AG20443 (cell line): Measurements from ENCODE around the gene BAZ2B.
"Not testable (repeated sequence)": the region's sequence is repeated elsewhere in the genome, so short reads cannot be mapped to it uniquely, and the experiment has no call there.

Experiments
- DNase-seq: peaks from one replicate; pipeline ENCODE4 v3.0.0; 2012; ENCODE audit warnings: low spot score, mixed read lengths

Gene BAZ2B, protein sequence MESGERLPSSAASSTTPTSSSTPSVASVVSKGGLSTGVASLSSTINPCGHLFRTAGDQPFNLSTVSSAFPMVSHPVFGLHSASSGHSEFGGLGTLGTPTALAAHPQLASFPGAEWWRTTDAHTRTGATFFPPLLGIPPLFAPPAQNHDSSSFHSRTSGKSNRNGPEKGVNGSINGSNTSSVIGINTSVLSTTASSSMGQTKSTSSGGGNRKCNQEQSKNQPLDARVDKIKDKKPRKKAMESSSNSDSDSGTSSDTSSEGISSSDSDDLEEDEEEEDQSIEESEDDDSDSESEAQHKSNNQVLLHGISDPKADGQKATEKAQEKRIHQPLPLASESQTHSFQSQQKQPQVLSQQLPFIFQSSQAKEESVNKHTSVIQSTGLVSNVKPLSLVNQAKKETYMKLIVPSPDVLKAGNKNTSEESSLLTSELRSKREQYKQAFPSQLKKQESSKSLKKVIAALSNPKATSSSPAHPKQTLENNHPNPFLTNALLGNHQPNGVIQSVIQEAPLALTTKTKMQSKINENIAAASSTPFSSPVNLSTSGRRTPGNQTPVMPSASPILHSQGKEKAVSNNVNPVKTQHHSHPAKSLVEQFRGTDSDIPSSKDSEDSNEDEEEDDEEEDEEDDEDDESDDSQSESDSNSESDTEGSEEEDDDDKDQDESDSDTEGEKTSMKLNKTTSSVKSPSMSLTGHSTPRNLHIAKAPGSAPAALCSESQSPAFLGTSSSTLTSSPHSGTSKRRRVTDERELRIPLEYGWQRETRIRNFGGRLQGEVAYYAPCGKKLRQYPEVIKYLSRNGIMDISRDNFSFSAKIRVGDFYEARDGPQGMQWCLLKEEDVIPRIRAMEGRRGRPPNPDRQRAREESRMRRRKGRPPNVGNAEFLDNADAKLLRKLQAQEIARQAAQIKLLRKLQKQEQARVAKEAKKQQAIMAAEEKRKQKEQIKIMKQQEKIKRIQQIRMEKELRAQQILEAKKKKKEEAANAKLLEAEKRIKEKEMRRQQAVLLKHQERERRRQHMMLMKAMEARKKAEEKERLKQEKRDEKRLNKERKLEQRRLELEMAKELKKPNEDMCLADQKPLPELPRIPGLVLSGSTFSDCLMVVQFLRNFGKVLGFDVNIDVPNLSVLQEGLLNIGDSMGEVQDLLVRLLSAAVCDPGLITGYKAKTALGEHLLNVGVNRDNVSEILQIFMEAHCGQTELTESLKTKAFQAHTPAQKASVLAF (N-terminal part only)

GRCh38 chr2:159616286-159616701 lies at the start of gene BAZ2B:
Gene BAZ2B, minus strand, starts transcription at chr2:159616548. Its CDS starts 137,829 bp downstream, at chr2:159478719.
- peak; percentile 57 for DNase-seq

DNA sequence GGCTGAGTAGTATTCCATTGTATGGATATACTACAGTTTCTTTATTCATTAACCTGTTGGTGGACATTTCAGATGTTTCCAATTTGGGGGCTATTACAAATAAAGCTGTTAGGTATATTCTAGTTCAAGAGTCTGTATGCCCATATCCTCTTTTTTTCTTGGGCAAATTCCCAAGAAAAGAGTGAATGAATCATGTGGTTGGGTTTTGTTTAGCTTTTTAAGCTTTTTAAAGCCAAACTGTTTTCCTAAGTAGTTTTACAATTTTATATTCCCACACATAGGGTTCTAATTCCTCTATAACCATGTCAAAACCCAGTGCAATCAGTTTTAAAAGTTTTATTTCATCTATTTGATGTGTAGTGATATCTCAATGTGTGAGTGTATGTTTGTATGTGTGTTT lies 44.9 kb upstream of the BAZ2B start:
- DNase-seq: peak; percentile 9

GRCh38 chr2:159658881-159659873 lies 42.8 kb upstream of the BAZ2B start:
- peak; percentile 48 for DNase-seq

GRCh38 chr2:159653962-159654361 lies 37.6 kb upstream of the BAZ2B start:
- no peak for DNase-seq

GRCh38 chr2:159651884-159652283 lies 35.5 kb upstream of the BAZ2B start:
- no peak for DNase-seq

- no peak for DNase-seq
Measured at GRCh38 chr2:159650574-159650973, 34.2 kb upstream of the BAZ2B start.

DNA sequence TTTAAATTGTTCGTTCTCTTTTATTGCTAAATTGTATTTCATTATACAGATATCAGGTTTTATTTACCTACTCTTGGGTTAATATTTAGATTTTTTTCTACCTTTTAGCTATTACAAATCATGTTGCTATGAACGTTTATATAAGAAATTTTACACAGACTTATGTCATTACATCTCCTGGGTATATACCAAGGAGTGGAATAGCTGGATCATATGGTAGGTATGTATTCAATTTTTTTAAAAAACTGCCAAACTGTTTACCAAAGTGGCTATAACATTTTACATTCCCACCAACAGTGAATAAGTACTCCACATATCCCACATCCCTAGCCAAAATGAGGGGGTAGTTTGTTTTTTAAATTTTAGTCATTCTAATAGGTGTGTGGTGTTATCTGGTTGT lies 32.3 kb upstream of the BAZ2B start:
- no peak for DNase-seq

DNA sequence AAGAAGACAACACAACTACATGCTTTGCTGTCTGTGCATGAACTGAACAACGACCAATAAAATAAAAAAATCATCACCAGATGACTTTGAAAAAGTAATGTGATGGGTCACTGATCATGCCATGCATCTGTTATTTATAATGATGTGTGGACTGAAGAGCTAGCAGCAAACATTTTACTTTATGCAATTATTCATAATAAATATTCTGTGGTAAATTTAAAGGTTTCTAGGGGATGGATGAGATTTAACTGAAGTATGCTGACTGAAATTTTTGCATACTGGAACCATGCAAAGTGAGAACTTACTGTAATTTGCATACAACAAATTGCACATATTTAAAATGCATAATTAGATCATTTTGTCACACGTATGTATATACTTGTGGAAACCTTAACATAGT lies 31.3 kb upstream of the BAZ2B start:
- no peak for DNase-seq

- no peak for DNase-seq
Measured at GRCh38 chr2:159640176-159640575, 23.8 kb upstream of the BAZ2B start.

DNA sequence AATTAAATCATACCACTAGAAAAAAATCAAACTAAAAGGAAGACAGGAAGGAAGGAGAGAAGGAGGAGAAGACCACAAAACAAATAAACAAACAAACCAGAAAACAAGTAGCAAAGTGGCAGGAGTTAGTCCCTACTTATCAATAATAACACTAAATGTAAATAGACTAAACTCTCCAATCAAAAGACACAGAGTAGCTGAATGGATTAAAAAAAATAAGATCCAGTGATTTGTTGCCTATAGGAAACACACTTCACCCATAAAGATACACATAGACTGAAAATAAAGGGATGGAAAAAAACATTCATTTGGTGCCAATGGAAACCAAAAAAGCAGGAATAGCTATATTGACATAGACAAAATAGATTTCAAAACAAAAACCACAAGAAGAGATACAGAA lies 23.4 kb upstream of the BAZ2B start:
- no peak for DNase-seq

GRCh38 chr2:159639071-159639470 lies 22.7 kb upstream of the BAZ2B start:
- DNase-seq: no peak

DNA sequence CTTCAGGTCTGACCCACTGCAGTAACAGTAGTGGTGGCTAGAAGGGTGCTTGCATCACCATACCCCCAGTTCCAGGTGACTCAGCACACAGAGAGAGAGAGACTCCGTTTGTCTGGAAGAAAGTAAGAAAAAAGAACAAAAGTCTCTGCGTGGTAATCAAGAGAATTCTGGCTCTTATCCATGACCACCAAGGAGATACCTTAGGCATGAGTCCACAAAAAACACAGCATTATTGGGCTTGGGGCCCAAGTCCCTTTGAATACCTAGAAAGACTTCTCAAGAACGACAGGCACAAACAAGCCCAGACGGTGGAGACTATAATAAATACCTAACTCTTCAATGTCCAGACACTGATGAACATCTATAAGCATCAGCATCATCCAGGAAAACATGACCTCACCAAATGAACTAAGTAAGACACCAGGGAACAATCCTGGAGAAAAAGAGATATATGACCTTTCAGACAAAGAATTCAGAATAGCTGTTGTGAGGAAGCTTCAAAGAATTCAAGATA lies 21.7 kb upstream of the BAZ2B start:
- DNase-seq: peak; percentile 7

- no peak for DNase-seq
Measured at GRCh38 chr2:159637240-159637639, 20.9 kb upstream of the BAZ2B start.

- DNase-seq: peak; percentile 27
Measured at GRCh38 chr2:159635006-159635789, 18.9 kb upstream of the BAZ2B start.

- DNase-seq: no peak
Measured at GRCh38 chr2:159633219-159633618, 16.9 kb upstream of the BAZ2B start.

DNA sequence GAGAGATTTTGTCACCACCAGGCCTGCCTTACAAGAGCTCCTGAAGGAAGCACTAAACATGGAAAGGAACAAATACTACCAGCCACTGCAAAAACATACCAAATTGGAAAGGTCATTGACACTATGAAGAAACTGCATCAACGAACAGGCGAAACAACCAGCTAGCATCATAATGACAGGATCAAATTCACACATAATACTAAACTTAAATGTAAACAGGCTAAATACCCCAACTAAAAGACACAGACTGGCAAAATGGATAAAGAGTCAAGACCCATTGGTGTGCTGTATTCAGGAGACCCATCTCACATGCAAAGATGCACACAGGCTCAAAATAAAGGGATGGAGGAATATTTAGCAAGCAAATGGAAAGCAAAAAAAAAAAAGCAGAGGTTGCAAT lies 9.3 kb upstream of the BAZ2B start:
- not testable (repeated sequence) for DNase-seq

DNA sequence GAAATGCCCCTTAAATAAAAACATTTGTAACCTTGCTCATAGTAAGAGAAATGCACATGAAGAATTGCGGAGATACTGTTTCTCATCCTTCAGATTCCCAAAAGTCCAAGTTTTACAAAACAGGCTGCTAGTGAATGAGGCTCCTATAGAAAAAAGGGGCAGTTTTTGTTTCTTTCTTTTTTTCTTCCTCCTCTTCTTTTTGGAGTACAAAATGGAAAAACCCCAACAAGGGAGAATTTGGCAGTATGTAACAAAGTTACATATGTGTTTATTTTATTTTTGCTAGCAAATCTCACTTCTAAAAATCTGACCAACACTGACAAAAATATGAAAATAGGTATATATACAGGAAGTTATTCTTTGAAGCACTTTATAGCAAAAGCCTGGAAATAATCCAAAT lies 7.1 kb upstream of the BAZ2B start:
- no peak for DNase-seq

DNA sequence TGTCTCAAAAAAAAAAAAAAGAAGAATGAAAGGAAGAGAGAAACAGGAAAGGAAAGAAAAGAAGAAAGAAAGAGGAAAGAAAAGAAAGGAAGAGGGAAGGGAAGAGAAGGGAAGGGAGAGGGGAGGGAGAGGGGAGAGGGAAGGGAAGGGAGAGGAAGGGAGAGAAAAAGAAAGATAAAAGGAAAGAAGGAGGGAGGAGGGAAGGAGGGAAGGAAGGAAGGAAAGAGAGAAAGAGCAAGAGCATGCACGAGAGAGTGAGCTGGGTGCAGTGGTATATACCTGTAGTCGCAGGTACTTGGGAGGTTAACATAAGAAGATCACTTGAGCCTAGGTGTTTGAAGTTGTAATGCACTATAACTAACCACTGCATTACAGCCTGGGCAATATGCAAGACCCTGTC lies 6.6 kb upstream of the BAZ2B start:
- no peak for DNase-seq

- no peak for DNase-seq
Measured at GRCh38 chr2:159620796-159621195, 4.4 kb upstream of the BAZ2B start.

- DNase-seq: no peak
Measured at GRCh38 chr2:159617646-159618045, 1.3 kb upstream of the BAZ2B start.
